Loucy (cell line): Measurements from ENCODE around the gene SGIP1.

ENCODE experiments used
- CTCF ChIP-seq: fragments of 200-600 bp; sonication (generic); conservative IDR thresholded peaks from 2 replicates; pipeline ENCODE4 v1.5.1; 2014; ENCODE audit warnings: mild to moderate bottlenecking, antibody characterized with exemption, low read length
- EZH2phosphoT487 ChIP-seq: fragments of 200-600 bp; IDR thresholded peaks from 2 replicates; pipeline ENCODE4 v1.6.1; 2018; ENCODE audit warnings: antibody characterized with exemption, mild to moderate bottlenecking, moderate library complexity, borderline replicate concordance

- TF ChIP-seq CTCF (no peak), EZH2phosphoT487 (no peak)
Measured at GRCh38 chr1:66617362-66618184, 83.6 kb downstream of the SGIP1 start.
